M059J (cell line): ENCODE measurements around the gene VANGL1. TPM values are rescaled to one million over a fixed set of nuclear protein-coding genes. Genes with fewer than 3 reads are reported as not detected.

Source experiments
- DNase-seq: peaks from one replicate; pipeline ENCODE4 v3.0.0-alpha.2; 2012; ENCODE audit warnings: low read depth
- total RNA-seq: library from RNA; depleted of rRNA; stranded (reverse); fragments of >200 nt; shearing (Covaris generic); gene quantifications from 2 replicates; pipeline ENCODE4 v1.2.3, GENCODE V29; 2014

VANGL1 gene
- total RNA-seq, 1 experiment from 2014 or later, result 24.5 TPM

DNA sequence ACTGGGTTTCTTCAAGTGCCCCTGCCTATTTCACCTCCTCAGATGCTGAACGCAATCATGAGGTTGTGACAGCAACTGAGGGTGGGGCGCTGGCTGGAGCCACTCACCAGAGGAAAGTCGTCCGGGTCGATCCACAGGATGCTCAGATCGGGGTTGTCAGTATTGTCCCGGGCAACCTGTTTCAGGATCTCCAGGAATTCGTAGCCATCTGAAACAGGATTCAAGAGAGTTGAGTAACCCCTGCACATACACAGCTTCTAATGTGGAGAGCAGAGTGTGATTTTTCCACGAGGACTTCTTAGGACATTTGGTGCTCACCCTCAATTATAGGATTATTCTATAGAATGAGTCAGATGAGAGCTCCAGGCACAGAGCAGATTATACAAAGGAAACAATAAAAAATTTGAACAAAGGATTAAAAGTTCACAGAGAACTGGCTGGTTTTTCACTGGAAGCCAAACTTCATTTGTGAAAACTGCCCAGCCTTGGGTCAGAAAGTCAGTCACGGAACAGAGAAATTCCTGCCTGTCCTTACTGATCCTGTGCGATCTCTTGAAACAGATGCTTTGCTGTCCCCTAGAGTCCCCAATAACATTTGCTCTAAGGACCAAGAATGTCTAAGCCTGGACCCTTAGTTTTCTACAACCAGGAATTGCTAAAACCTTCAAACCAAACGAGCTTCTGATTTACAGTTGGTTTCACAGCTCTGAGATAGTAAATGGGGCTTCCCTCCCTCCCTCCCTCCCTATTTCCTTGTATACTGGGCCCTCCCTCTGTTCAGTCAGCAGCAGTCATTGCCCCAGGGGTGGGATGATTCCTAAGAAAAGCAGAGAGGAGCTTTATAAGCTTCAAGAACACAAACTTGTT, 63.5 kb downstream of the VANGL1 start:
- DNase-seq, result no peak

DNA sequence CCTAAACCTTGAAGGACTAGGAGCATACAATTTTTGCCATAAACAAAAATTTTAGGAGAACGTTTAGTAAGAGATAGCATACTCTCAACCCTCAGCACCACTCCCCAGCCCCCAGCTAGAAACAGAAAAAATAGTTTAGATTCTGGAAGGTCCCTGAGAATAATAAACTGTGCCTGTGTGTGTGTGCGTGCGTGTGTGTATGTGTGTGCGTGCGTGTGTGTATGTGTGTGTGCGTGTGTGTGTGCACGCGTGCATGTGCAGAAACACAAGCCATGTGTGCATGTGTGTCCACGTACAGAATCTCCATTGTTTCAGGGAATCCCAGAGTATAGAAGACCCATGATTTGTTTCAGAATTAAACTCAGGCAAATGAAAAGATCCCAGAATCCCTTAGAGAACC, 64.2 kb downstream of the VANGL1 start:
- no peak for DNase-seq

DNA sequence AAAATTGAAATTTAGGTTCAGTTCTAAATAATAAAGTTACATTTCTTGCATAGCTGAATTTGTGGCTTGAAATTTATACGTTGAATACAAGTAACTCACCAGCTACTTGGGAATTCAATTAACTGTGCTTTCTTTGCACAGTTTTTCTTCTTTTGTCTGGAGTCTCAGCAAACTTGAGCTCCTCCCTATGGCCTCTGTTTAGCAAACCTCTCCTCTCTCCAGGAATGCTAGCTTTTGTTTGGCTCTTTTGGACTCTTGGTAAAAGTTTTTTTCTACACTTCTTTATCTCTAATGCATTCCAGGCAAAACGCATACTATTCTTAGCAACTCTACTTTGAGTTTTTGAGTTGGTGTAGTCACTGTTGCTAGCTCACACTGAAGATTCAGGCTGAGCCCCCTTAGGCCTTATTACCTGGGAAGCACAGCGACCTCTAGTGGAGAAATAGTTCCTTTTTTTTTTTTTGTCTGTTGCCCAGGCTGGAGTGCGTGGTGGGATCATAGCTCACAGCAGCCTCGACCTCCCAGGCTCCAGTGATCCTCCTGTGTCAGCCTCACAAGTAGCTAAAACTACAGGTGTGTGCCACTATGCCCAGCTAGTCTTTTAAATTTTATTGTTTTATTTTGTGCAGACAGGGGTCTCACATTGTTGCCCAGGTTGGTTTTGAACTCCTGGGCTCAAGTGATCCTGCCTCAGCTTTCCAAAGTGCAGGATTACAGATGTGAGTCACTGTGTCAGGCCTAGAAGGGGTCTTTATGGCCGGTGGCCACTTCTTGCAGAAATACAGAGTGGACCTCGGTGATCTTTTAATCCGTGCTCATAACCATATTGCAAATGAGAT, 65.0 kb downstream of the VANGL1 start:
- peak; percentile 53 for DNase-seq

DNA sequence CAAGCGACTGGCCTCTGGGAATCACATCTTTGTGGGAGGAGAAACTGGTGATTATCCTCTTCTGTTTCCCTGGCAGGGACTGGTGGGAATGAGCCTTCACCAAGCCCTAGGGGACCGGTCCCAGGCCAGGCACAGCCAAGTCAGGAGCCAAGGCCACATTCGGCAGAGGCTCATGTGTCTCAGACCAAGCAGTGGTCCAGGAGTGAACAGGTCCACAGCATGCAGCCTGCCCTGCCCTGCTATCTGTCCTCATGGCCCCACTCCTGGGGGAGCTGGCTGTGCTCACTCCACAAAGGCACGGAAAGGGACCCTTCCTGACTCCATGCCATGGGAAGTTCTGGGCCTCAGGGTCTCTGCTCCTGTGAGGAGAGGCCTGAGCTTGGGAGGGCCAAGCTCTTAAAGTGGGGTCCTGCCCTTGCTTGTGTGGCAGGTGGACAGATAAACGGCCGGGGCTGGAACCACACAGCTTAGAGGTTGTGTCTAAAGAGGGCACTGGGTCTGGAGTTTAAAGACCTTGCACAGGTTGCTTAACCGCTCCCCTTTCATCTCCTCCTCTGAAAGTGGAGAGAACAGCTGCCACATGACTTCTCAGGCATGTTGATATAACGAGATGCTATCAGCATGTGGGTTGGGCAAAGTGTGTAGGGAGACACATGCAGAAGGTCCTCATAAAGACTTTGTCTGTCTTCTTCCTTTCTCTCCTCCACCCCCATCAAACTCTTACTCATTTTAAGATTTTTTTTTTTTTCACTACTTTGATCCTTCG, 69.3 kb downstream of the VANGL1 start:
- DNase-seq, result no peak

DNA sequence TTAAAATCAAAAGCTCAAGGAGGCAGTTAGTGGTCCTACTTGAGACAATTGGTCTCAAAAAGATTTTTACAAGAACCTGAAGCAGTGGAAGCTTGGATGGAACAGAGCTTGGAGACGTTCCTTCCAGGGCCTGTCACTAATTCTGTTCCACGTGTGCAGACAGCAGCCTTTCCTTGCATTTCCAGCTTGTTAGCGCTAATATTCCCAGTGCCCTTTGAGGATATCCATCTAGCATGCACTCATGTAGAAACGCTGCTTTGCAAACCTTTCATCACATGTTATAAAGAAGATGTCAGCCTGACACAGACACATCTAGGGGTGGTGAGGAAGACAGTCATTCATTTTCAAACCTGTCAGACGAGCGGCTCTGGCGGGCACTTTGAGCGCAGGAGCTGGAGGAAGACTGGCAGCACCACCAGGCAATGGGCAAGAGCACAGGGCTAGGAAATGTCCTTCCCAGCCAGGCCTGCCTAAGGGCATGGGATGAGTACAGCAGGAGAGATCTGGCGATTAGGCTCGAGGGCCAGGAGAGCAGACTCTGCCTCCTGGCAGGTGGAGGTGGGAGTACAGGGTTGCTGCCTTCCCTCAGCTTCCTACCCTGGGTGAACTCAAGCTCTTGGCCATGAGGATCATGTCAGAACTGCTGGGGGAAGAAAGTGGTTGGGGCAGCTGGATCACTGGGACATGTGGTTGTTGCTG, 71.3 kb downstream of the VANGL1 start:
- no peak for DNase-seq

DNA sequence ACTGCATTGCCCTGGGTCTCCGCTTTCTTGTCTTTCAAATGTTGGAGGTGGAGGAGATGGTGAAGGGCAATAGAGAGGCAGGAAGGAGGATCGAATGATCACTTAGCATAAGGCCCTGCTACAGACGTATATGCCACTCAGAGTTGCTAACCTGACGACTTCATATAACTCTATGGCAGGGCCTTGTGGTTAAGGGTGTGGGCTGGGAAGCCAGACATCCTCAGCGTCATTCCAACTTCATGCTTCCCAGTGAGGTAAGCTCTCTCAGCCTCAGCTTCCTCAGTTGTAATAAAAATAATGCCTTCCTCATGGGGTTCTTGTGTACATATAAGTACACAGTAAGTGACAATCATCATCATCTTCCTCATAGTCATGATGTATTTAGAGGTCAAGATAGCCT, 72.1 kb downstream of the VANGL1 start:
- no peak for DNase-seq

DNA sequence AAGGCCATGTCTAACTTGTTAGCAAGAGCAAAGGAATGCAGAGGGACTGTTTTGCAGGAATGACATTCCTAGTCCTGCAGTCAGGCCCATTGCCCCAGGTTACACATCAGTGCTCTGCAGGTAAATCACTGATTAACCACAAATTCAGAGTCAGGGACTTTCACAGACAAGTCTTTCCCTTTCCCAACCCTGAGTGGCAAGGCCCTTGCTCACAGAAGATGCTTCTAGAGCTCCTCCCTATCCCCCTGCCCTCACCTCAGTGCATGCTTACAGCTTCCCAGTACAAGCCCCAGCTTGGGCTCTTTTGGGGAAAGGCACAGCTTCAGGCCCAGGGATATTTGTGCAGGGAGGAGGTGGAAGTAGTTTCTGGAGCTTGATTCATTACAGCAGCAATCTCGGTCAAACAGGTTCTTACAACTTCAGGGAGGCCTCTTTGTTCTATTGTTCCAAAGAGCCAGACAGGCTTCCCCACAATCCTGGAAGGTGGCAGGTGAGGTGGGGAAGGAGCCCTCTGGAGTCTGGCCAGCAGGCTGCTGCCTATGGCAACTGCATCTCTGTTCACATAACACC, 72.9 kb downstream of the VANGL1 start:
- no peak for DNase-seq

DNA sequence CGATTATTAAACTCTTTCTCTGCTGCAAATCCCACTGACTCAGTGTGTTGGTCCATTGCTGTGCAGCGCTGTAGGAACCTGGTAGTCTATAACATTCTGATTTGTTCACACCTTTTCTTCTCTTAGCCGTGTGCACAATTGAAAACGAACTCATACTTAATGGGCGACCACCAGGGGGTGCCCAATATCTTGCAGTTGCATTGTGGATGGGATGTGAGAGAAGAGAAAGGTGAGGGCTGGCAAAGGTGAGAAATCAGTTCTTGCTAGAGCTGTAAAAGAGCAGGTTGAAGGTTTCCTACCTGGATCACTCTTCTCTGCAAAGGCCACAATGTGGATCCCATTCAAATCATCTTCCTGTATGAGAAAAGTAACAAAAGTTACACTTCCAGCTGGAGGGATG, 75.8 kb downstream of the VANGL1 start:
- no peak for DNase-seq

DNA sequence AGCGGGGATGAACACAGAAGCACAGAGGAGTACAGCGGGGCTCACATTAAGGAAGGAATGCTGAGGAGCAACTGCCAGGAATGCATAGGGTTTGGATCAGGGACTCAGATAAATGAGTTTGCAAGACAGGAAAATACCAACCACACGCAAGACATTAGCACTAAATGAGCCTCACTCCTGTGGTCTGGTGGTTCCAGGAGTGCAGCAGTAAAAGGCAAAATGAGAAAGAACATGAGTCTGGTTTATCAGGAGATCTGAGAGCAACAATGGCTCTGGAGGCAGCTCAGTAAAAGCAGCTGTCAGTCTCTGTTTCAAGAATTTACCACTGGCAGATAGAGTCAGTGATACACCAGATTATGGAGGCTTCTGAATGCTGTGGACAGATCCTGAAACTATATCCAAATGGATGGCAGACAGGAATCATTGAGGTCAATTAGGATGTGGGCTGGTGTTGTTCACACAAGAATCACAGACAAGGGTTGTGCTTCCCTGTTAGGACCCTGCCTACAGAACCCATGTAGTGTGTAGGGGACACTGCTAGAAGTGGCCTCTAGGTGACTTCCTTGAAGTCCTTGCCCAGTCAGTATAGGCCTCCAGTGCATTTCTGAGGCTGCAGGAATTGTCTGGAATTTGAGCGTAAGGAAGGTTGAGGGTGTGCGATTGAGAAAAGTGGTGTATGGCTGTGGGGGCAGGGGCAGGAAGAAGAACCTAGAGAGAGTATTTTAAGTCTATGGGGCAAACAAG, 76.4 kb downstream of the VANGL1 start:
- no peak for DNase-seq

DNA sequence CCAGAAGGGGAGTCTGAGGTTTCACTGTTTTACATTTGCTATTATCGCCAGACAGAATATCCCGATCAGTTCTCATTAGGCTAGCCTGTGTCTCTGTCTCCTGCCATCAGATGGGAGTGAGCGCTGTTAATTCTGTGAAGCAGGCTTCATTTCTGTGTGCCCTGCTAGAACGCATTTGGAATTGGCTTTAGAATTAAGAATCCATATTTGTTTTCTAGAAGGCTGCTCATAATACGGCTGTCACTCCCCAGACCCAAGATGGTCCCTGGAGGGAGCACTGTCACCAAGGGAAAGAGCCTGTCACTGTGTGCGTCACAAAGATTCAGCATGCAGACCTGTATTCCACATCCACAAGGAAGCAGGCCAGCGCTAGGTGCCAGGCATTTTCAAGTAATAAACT, 77.5 kb downstream of the VANGL1 start:
- DNase-seq, result no peak

DNA sequence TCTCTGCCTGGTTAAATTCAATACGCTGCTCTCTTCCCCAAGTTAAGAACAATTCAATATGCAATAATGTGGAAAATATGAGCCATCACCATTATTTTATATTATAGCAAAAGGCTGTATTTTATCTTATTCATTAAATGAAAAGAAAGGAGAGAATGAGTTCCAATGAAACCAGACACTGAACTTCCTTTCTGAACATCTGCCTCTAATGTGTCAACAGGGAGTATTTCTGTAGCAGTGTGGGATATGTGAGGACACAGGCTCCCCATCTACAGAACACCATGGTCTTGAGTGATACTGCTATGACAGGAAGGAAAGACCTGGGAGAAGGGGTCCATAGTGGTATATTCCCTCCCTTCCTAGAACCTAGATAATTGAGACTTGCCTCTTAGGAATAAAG, 80.5 kb downstream of the VANGL1 start:
- DNase-seq, result no peak

DNA sequence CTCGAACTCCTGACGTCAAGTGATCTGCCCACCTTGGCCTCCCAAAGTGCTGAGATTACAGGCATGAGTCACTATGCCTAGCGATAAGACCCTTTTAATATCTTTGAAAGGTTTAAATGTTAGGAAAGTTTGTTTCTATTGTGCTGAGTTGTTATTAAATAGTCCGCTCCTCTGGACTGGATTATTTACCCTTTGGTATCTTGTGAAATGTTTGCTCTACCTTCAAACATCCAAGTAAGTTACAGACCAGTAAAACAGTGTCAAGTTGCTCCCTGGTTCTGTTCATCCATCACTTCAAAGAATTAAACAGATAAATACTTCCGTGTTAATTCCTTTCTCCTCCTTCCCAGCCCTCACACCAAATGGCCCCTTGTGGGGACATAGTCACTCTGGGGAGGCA, 82.0 kb downstream of the VANGL1 start:
- DNase-seq, result no peak

DNA sequence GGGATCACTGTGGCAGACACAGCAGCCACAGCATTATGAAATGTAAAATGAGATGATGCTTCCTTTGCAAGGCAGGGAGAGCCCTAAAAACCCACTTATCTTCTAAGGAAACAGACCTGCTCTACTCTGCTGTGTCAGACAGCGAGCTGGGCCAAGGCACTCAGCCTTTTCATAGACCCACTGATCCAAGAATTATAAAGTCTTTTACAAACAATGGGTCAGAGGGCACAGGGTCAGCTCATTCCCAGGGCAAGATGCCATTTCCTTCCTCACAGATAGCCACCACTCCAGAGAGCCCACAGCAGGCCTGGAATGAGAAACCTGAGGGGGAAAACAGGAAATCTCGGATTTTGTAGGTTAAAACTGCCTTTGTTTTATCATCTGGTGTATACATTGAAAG, 83.8 kb downstream of the VANGL1 start:
- DNase-seq, result no peak

DNA sequence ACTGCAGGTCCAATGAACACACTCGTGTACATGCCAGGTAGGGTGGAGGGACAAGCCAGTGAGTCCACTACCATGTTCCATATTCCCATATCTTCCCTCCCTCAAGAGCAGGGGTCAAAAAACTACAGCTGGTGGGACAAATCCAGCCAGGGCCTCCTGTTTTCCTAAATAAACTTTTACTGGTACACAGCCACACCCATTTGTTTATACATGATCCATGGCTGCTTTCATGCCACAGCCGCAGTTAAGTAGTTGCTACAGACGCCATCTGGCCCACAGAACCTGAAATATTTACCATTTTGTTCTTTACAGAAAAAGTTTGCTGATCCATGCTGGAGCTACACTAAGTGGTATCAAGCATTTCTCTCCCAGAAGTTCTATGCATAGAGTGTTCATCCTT, 84.4 kb downstream of the VANGL1 start:
- no peak for DNase-seq

DNA sequence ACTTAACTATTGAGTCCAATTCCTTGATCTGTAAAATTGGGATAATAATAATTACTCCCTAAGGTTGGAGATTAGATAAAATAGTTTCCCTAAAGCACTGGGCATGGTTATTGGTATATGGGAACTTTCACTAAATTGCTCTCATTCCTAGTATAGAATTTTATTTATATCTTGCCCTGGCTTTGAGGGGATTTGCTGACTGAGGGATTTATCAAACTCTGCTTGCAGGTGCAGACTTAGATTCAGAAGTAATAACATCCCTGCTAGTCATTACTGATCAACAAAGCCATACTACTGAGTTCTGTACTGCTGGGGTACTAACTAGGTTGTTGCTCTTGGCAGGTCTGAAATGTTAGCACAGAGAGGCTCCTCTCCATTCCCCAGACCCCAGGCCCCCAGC, 84.8 kb downstream of the VANGL1 start:
- DNase-seq, result no peak

DNA sequence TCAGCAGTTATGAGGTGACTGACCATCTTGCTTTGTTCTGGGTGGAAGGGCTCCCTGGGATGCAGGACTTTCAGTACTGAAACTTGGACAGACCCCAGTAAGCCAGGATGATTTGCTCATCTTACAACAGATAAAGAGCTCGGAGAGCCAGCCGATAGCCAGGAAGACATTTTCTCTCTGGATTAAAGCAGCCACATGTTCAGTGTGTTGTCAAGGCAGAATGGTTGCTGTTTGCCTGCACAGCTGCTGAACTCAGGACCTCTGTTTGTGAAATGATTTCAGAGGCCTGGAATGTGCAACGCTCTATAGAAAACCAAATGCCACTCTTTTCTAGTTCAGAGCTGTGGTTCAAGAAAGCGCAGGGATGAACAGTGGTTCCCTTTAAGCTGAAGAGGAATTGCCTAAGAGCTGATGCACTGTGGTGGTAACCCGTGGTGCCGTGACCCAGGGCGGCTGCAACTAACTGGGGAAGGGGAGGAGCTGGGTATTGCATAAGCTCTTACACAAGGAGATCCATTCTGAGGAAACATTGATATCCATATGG, 86.0 kb downstream of the VANGL1 start:
- peak; percentile 43 for DNase-seq

DNA sequence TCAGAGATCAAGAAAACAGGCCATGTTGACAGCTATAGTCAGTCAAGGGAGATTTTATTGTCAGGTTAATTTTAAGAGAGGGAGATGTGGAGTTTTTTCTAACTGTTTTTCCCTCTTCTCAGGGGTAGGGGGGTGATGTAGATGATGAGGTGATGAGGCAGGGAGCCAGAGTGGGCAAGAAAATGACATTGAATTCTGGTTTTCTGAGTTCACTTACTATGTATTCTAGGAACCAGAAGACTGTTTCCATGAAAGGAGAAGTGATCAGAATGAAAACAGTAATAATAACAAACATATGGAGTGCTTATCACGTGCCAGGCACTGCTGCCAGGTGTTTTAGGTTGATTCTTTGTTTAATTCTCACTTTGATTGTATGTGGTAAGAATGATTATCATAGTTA, 86.6 kb downstream of the VANGL1 start:
- DNase-seq, result no peak

DNA sequence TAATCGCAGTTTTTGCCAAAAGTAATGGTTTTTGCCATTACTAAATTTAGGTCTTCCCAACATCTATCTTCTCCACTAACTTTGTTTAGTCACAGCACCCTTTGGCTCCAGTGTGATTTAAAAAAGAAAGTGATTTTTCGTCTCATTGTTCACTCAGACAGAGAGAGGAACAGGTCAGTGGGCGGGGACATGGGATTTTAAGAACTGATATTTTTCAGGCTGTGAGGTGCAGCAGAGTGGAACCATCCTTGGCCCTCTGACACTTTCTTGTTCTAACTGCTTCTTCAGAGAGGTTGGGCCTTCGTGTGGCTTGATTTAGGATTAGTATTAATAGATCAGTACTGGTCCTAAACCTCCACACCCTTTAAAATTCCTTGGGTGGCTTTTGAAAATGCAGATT, 88.0 kb downstream of the VANGL1 start:
- no peak for DNase-seq

DNA sequence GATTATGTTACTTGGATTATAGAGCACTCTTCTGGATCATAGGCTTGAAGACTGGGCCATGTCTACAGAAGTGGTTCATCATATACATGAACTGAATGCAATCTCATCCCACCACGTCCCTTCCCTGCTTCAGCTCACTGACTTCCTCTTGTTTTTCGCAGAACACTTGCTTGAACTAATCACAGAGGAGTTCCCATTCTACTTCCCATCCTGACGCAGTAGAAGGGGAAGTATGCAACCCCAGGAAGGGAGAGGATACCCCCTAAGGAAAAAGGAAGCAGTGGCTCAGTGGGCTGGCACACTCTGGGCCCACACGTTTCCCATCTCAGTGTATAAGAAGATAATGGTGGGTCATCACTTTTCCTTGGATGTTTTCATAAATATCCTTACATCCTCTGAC, 90.5 kb downstream of the VANGL1 start:
- DNase-seq, result no peak

DNA sequence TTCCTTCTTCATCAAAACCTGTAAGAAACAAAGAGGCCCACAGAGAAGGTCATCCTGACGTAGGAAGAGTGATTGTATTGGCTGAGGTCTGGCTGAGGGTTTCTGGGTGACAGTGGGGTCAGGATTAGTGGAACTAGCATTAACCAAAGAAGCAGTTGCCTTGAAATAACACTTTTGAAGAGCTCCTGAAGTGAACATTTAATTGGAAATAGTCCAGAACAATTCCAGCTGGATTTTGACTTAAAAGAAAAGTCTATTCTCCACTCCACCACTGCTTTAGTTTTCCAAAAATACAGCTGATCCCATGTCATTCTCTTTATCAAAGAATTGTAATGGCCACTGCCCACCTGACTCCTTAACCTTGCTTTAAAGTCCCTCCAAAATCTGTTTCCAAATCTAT, 99.0 kb downstream of the VANGL1 start:
- DNase-seq, result no peak
